GM12878 (cell line): ENCODE results near the gene SLC23A2. TPM values are rescaled to one million over a fixed set of nuclear protein-coding genes. Genes with fewer than 3 reads are reported as not detected.

Experiments used
- ATAC-seq: fragments of 200-7000 bp; cut with Tn5 transposase; 3 replicates; pipeline ENCODE4 v1.9.1; 2020; ENCODE audit warnings: mild to moderate bottlenecking, moderate library complexity
- BruUV-seq: library from RNA; stranded (reverse); fragments of 400-500 nt; replicated peaks from 2 replicates; lab custom pipeline; 2021; lab: Mats Ljungman, UMichigan
- CTCF ChIA-PET: fragments of 300-600 bp; sonication (Branson Sonifier 250); formaldehyde crosslinking; extraction: SDS; loops from one replicate; lab custom pipeline; 2021; ENCODE audit warnings: inconsistent platforms; lab: Yijun Ruan, JAX
- POLR2A ChIA-PET: fragments of 350-600 bp; formaldehyde crosslinking; extraction: SDS; loops from one replicate; lab custom pipeline; 2021; ENCODE audit warnings: inconsistent platforms; lab: Charles Lee
- RAD21 ChIA-PET: fragments of 300-600 bp; sonication (Branson Sonifier 250); formaldehyde crosslinking; loops from one replicate; lab custom pipeline; 2023; ENCODE audit warnings: antibody characterized with exemption; ENCODE audit not compliant: unreplicated experiment; lab: Charles Lee
- SMC1A ChIA-PET: fragments of 300-600 bp; sonication (Branson Sonifier 250); formaldehyde crosslinking; loops from one replicate; lab custom pipeline; 2023; ENCODE audit not compliant: unreplicated experiment, uncharacterized antibody; lab: Charles Lee
- DNase-seq: peaks from one replicate; pipeline ENCODE4 v3.0.0-alpha.2; 2011; ENCODE audit warnings: low read depth, low spot score
- FAIRE-seq: peaks from 3 replicates; lab custom pipeline; 2011; peaks lifted over from hg19 to GRCh38; lab: Jason Lieb, UNC
- H2AFZ ChIP-seq: 2 replicates; pipeline ENCODE4 v1.6.0; 2011; ENCODE audit warnings: low read depth, low read length, control low read depth; ENCODE audit not compliant: control insufficient read depth
- H3K27ac ChIP-seq: 2 replicates; pipeline ENCODE4 v1.5.1; 2011; ENCODE audit warnings: control low read depth; ENCODE audit not compliant: control insufficient read depth, insufficient read depth
- H3K27me3 ChIP-seq, 2 experiments: replicated peaks in 1 of 2; 2 replicates each; pipeline versions ENCODE4 v1.6.0 to v1.6.1; 2011; ENCODE audit warnings: low read length in 1 of 2; ENCODE audit not compliant: control insufficient read depth in 2 of 2, insufficient read depth in 2 of 2
- H3K36me3 ChIP-seq, 2 experiments: 2 replicates each; pipeline ENCODE4 v1.5.1; 2011; ENCODE audit warnings: low read length in 1 of 2; ENCODE audit not compliant: control insufficient read depth in 2 of 2, insufficient read depth in 2 of 2
- H3K4me1 ChIP-seq: 2 replicates; pipeline ENCODE4 v1.6.1; 2011; ENCODE audit warnings: mild to moderate bottlenecking, low read length, moderate library complexity, mixed read lengths; ENCODE audit not compliant: control insufficient read depth, insufficient read depth
- H3K4me2 ChIP-seq: 2 replicates; pipeline ENCODE4 v1.6.0; 2011; ENCODE audit warnings: control low read depth; ENCODE audit not compliant: control insufficient read depth, insufficient read depth
- H3K4me3 ChIP-seq: fragments of 200-600 bp; sonication (generic); 2 replicates; pipeline ENCODE4 v1.5.1; 2016
- H3K79me2 ChIP-seq: 2 replicates; pipeline ENCODE4 v1.6.0; 2011; ENCODE audit warnings: low read length; ENCODE audit not compliant: control insufficient read depth, insufficient read depth
- H3K9ac ChIP-seq: 2 replicates; pipeline ENCODE4 v1.8.0; 2011; ENCODE audit warnings: low read length, control low read depth, mixed read lengths; ENCODE audit not compliant: control insufficient read depth, insufficient read depth
- H3K9me3 ChIP-seq: replicated peaks from 3 replicates; pipeline ENCODE4 v1.5.1; 2011; ENCODE audit warnings: mild to moderate bottlenecking, low read length; ENCODE audit not compliant: control insufficient read depth, insufficient read depth
- H4K20me1 ChIP-seq: 2 replicates; pipeline ENCODE4 v1.6.0; 2011; ENCODE audit not compliant: control insufficient read depth, insufficient read depth
- CREB1 ChIP-seq: IDR thresholded peaks from 2 replicates; pipeline ENCODE4 v1.6.1; 2012; ENCODE audit warnings: low read depth, mild to moderate bottlenecking, inconsistent platforms
- ESRRA ChIP-seq: IDR thresholded peaks from 2 replicates; pipeline ENCODE4 v1.6.1; 2012; ENCODE audit warnings: mild to moderate bottlenecking, low read length, improper control_type of control experiment
- HDAC6 ChIP-seq: fragments of 200-600 bp; sonication (generic); IDR thresholded peaks from one replicate; pipeline ENCODE4 v1.8.0; 2017; ENCODE audit warnings: antibody characterized with exemption; ENCODE audit not compliant: unreplicated experiment
- MYB ChIP-seq: fragments of 150-350 bp; IDR thresholded peaks from 2 replicates; pipeline ENCODE4 v1.6.1; 2014; ENCODE audit warnings: mild to moderate bottlenecking, low read depth, low read length, borderline replicate concordance
- POLR2A ChIP-seq: IDR thresholded peaks from 2 replicates; pipeline ENCODE4 v1.6.1; 2011; ENCODE audit warnings: low read depth, mild to moderate bottlenecking, low read length
- SRF ChIP-seq, 2 experiments: IDR thresholded peaks; 2 replicates each; pipeline ENCODE4 v1.6.1; 2011; ENCODE audit warnings: low read depth in 2 of 2, low read length in 2 of 2, mild to moderate bottlenecking in 1 of 2, moderate library complexity in 1 of 2
- ZBED1 ChIP-seq: IDR thresholded peaks from 2 replicates; pipeline ENCODE4 v1.6.1; 2016; ENCODE audit warnings: borderline replicate concordance
- ZNF592 ChIP-seq: fragments of 450-650 bp; IDR thresholded peaks from 2 replicates; pipeline ENCODE4 v1.6.1; 2017; ENCODE audit warnings: mild to moderate bottlenecking, moderate library complexity
- WGBS: methylation state at CpG from one replicate; pipeline ENCODE4 v1.1.6; 2016; ENCODE audit warnings: low lambda C conversion rate; ENCODE audit not compliant: insufficient replicate concordance, insufficient coverage; ENCODE audit errors: missing lambda C conversion rate; 5-methylcytosine and 5-hydroxymethylcytosine counted together
- in situ Hi-C: fragments of 300-500 bp; cut with MboI; formaldehyde crosslinking; loops from 9 replicates; pipeline ENCODE4 v1.14.3; 2018; ENCODE audit warnings: mixed read lengths
- intact Hi-C: fragments of 100-400 bp; cut with micrococcal nuclease; formaldehyde crosslinking; loops from one replicate; pipeline ENCODE4 v1.14.2; 2022; ENCODE audit not compliant: unreplicated experiment
- polyA plus RNA-seq, 11 experiments: library from polyadenylated mRNA; depleted of rRNA in 4 of 11; unstranded in 6 of 11; stranded (reverse) in 5 of 11; fragments of >200 nt; fragmentation: Nextera tagmentation in 4 of 11; fragmentation: Illumina TruSeq in 1 of 11; extraction: Ambion mirVana in 4 of 11; extraction: Trizol in 1 of 11; gene quantifications; 1 replicate in 1 of 11; 2 replicates in 10 of 11; pipeline versions ENCODE4 v1.2.1 to v1.2.3, GENCODE V29; 2011 to 2016; ENCODE audit warnings: inconsistent platforms in 2 of 11, missing spikeins in 2 of 11, low read depth in 1 of 11
- total RNA-seq, 4 experiments: library from RNA; depleted of rRNA in 3 of 4; stranded (reverse); fragments of >200 nt in 3 of 4; fragmentation: Illumina TruSeq in 1 of 4; extraction: Trizol in 1 of 4; gene quantifications; 2 replicates each; pipeline versions ENCODE4 v1.2.1 to v1.2.3, GENCODE V29; 2013 to 2021

Gene SLC23A2
- total and polyA plus RNA-seq, 10 of the 15 experiments (the other 5 are each of a cell fraction or from before 2014, with no cell fraction given) = 4.4 to 56.1 (median 35.5) TPM

DNA sequence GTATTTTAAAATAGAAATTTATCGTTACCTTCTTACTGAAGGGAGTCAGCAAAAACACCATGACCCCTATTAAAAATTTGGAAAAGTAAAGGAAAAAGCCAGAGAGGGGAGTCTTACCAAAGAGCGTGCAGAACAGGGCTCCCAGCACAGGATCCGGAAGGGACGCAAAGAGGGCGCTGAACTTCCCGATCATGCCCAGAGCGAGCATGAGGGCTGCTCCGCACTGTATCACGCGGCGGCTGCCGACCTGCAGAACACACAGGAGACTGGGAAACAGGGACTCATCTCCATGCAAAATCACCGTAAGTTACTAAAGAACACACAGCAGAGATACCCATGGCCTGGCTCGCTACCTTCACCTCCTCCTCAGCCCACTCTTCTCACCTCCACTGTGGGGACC, 138.6 kb downstream of the SLC23A2 start:
- H3K27ac ChIP-seq = no peak overlapping the region
- TF ChIP-seq ZBED1 (no peak), SRF (IDR thresholded peaks at IDR 0.05; ENCODE audit: low read depth in 2 of 2, low read length in 2 of 2) (no peak), ESRRA (no peak), POLR2A (0 out of 2 replicates have a peak, but pooled peaks have one; percentile 8), HDAC6 (no peak), CREB1 (no peak), ZNF592 (no peak), MYB (no peak)
- FAIRE-seq = no peak
- WGBS = 97% methylated on average over 14 of the region's 14 CpGs
- ATAC-seq = no peak
- H3K4me3 ChIP-seq = no peak overlapping the region
- intact Hi-C loops (no loop called here), in situ Hi-C loops (no loop called here)
- H3K9ac ChIP-seq = no peak overlapping the region
- no peaks in the 10 kb centered on the region for H4K20me1 ChIP-seq
- RAD21 ChIA-PET = no interaction called here
- H2AFZ ChIP-seq = no peak overlapping the region
- peaks cover 6 to 18% of the 10 kb centered on the region in 2 experiments for H3K36me3 ChIP-seq
- SMC1A ChIA-PET = no interaction called here
- no peaks in the 10 kb centered on the region for H3K4me1 ChIP-seq
- CTCF ChIA-PET = no interaction called here
- no peaks in the 10 kb centered on the region for H3K27me3 ChIP-seq
- H3K79me2 ChIP-seq = no peaks in the 10 kb centered on the region
- no TSS peak for BruUV-seq
- H3K9me3 ChIP-seq = no peaks in the 10 kb centered on the region
- DNase-seq = no peak
- POLR2A ChIA-PET = no interaction called here
- H3K4me2 ChIP-seq = no peak overlapping the region
